Astrocyte (in vitro differentiated cells and primary cell): ENCODE data around the gene ANAPC1.
"Not testable (repeated sequence)": the region's sequence is repeated elsewhere in the genome, so short reads cannot be mapped to it uniquely, and the experiment has no call there.

ENCODE experiments used
- CTCF ChIP-seq: IDR thresholded peaks from 2 replicates; pipeline ENCODE4 v1.5.1; 2011; ENCODE audit warnings: low read depth, mild to moderate bottlenecking, inconsistent platforms, low read length, moderate library complexity; ENCODE audit not compliant: insufficient read depth
- EZH2 ChIP-seq: IDR thresholded peaks from 2 replicates; pipeline ENCODE4 v1.6.1; 2012; ENCODE audit warnings: mild to moderate bottlenecking, low read length, inconsistent platforms; ENCODE audit not compliant: insufficient read depth

- not testable (repeated sequence) for TF ChIP-seq CTCF, EZH2
Measured at GRCh38 chr2:111838992-111839391, 45.0 kb downstream of the ANAPC1 start.
